GM18867 (cell line): ENCODE data around the gene KCNIP3.
"Not testable (repeated sequence)": the region's sequence is repeated elsewhere in the genome, so short reads cannot be mapped to it uniquely, and the experiment has no call there.

ENCODE experiments used
- ATAC-seq: cut with Tn5 transposase; IDR thresholded peaks from one replicate; pipeline ENCODE4 v1.9.1; 2021; ENCODE audit warnings: mild to moderate bottlenecking, moderate library complexity; ENCODE audit not compliant: unreplicated experiment

Gene KCNIP3

GRCh38 chr2:95359501-95359930, 62.4 kb downstream of the KCNIP3 start:
- ATAC-seq, result no peak

DNA sequence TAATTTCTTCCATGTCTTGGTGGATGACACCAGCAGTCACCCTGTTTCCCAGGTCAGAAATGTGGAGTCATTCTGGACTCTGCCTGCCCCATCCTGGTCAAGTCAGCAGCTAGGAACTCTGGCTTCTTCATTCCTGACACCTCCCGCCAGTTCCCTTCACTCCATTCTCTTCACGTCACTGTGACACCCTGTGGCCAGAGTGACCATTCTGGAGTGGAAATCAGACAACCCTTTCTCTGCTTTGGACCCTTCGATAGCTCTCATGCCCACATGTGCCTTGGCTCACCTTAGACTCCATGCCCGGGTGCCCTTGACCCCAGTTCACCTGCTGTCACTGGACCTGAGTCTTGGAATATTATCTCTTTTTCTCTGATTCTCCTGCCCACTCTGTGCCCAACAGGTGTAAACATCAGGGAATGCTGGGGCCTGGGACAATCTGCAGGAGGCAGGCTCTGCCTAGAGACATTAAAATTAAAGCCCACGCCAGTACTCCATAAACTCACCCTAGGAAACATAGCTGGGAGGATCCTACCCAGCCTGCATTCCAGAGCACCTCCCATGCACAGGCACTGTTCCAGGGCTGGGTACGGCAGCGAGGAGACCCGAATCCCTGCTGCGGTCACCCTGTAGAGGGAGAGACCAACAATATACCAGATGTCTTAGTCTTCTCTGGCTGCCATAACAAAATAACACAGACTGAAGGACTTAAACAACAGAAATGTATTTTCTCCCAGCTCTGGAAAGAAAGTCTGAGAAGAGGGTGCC, 64.3 kb downstream of the KCNIP3 start:
- no peak for ATAC-seq

- no peak for ATAC-seq
These were observed 65.3 kb downstream of the KCNIP3 start for GRCh38 chr2:95362486-95362885.

GRCh38 chr2:95366514-95366913, 69.4 kb downstream of the KCNIP3 start:
- ATAC-seq, result no peak

GRCh38 chr2:95372216-95372829, 75.2 kb downstream of the KCNIP3 start:
- no peak for ATAC-seq

GRCh38 chr2:95372845-95373244, 75.7 kb downstream of the KCNIP3 start:
- no peak for ATAC-seq

DNA sequence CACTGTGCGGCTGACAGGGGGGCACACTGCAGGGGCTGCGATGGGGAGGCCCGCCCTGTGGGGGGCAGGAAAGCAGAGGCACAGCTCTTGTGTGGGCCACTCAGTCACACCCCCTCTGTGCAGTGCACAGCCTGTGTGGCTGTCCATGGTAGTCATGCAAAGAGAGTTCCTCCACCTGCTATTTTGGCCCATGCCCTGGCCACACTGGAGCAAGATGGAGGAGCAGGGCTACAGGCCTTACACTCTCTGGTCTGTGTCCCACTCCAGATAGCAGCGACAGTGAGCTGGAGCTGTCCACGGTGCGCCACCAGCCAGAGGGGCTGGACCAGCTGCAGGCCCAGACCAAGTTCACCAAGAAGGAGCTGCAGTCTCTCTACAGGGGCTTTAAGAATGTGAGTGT, 76.9 kb downstream of the KCNIP3 start:
- no peak for ATAC-seq

DNA sequence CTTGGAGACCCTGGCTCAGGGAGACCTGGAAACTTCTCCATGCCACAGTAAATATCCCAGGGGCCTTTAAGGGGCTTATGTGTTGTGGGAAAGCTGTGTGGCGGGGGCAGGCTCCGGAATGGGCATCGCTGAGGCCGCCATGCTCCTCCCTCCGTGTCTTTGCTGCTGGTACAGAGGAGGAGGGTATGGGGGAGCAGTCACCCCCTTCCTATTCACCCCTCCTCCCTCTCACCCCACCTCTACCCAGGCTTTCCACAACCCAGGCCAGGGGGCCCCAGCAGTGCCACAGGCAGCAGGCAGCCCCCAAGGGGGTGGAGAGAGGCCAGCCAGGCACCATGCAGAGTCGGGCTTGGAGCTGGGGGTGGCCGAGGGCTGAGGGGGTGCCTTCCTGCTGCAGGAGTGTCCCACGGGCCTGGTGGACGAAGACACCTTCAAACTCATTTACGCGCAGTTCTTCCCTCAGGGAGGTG, 77.3 kb downstream of the KCNIP3 start:
- no peak for ATAC-seq

- ATAC-seq, result no peak
These were observed 77.8 kb downstream of the KCNIP3 start for GRCh38 chr2:95374921-95375471.

- no peak for ATAC-seq
These were observed 78.5 kb downstream of the KCNIP3 start for GRCh38 chr2:95375532-95376150.

DNA sequence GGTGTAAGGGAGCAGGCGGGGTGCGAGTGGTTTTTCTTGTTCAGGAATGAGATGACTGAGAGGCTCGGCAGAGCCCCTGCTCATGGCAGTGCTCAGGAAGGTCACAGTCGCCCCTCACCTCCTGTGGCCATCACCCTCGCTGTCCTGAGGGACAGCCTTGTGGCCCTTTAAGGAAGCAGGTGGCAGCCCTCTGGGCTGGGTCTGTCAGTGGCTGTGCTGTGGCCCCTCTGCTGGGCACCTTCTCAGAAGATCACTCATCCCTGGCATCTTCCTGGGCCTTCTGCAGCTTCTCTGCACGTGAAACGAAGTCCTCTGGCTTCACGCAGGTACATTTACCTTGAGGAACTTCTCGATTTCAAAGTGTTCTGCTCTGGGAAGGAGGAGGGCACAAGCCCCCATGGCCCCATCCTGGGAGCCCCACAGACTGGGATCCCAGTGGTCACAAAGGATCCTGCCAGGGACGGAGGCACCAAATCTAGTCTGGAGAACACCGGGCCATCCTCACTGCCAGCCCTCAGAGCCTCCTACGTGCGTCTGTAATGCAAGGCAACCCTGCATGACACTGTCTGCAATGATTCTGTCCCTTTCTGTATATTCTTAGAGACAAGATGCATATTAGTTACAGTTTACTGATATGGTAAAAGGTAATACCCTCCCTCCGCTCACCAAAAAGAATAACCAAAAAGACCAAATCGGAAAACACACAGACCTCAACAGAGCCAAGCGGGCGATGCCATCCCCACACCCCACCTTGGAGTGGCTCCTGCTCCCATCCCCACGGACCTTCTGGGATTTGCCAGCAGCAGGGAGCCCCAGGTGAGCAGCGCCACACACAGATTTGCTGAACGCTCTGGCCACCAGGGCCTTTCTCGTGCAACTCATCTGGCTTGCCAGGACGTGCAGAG, 79.4 kb downstream of the KCNIP3 start:
- no peak for ATAC-seq

GRCh38 chr2:95377216-95378123, 80.3 kb downstream of the KCNIP3 start:
- ATAC-seq, result no peak

GRCh38 chr2:95378281-95378680, 81.1 kb downstream of the KCNIP3 start:
- ATAC-seq, result not testable (repeated sequence)

DNA sequence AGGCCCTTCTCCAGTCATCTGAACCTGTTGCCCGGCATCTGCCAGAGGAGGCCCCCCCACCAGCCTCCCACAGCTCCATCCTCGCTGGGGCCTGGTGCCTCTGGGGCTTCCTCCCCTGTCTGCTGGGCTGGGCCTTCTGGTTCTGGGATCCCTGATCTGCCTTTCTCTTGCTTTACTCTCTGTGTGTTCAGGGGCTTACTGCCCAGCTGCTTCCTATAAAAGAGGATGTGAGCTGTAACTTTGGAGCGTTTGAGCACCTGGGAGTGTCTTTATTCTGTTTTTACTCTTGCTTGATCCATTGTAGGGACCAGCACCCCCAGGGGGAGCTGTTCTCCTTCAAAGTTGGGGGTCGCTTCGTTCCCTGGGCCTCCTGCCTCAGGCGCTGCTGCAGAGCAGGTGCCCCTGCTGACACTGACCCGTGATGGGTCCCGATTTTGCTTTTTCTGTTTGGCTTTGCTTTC, 82.3 kb downstream of the KCNIP3 start:
- no peak for ATAC-seq

- ATAC-seq, result no peak
These were observed 83.1 kb downstream of the KCNIP3 start for GRCh38 chr2:95380280-95380679.

DNA sequence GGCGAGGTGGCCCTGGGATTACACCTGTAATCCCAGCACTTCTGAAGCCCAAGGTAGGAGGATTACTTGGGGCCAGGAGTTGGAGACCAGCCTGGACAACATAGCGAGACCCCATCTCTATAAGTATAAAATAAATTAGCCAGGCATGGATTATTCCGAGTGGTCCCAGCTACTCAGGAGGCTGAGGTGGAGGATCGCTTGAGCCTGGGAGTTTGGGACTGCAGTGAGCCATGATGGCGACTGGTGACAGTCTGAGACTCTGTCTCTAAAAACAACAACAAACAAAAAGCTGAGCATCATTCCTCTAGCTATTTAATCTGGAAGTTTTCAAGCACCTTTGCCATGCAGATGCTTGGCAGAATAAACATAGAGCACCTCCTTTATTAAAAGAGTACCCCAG, 83.6 kb downstream of the KCNIP3 start:
- ATAC-seq, result no peak

DNA sequence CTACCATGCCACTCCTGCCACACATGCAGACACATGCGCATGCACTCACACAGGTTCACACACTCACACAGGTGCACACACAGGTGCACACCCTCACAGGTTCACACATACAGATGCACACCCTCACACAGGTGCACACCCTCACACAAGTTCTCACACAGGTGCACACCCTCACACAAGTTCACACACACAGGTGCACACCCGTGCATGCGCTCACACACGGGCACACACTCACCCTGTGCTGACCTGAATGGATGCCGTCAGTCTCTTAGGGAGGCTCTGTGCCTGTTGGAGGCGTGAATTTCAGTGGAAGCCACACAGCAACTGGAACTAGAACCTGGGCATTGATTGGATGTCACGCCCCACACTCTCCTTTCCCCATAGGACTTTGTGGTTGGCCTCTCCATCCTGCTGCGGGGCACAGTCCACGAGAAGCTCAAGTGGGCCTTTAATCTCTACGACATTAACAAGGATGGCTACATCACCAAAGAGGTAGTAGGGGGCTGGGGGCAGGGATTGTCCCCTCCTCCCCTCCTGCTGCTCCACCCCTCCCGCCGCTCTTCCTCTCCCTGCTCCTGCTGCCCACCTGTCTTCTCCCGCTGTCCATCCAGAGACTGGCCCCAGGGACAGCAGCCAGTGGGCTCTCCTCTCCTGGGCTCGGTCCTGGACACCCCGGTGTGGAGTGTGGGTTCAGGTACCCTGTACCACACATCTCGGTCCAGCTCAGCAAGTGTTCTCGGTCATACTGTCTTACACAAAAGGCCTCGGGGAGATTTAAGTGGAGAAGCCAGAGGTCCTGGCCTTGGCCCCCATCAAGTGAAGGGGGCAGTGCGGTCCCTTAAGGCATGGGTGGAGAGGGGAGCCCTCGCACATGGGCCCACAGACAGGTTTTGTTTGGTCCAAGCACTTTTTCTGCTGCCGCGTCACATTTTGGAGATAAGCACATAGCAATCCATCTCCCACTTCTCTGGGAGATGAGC, 84.4 kb downstream of the KCNIP3 start:
- no peak for ATAC-seq

DNA sequence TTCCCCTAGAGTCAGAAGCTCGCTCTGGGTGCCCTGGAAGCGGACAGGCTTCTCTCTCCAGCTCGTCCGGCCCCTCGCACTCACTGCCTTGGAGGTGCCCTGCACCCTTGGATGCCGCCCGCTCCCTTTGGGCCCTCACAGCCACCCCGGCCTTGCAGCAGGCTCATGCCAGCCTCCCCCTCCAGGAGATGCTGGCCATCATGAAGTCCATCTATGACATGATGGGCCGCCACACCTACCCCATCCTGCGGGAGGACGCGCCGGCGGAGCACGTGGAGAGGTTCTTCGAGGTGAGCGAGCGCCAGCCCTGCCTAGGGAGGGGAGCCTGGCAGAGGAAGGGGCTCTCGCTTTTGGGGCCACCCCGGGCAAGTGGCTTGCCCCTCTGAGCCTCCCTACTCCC, 85.0 kb downstream of the KCNIP3 start:
- ATAC-seq, result no peak
